ENCODE data around the gene CNN2. TPM values are rescaled to one million over a fixed set of nuclear protein-coding genes. Genes with fewer than 3 reads are reported as not detected.

CNN2 gene
- total RNA-seq, 5 donors from 2014 or later (not counting 1 experiment from before 2014, with no cell fraction given) = 239 to 385 (median 314) TPM

- H3K27ac Mint-ChIP-seq = peak within 1 kb of the TSS; percentile 91 to 95
- H3K4me3 Mint-ChIP-seq = peak within 1 kb of the TSS; percentile 89 to 90 (median 90)
- Histone ChIP-seq H3K36me3 (ENCODE audit: control insufficient read depth in 2 of 2, extremely low read depth in 1 of 2, insufficient read depth in 1 of 2, low read length in 1 of 2) (peaks cover 10 to 37% of the 10 kb centered on the region in 2 donors), H3K4me1 (ENCODE audit: control insufficient read depth in 1 of 2, extremely low read depth in 1 of 2, insufficient read depth in 2 of 2, low read length in 2 of 2) (peaks cover 31 to 76% of the 10 kb centered on the region in 2 experiments), H3K9me3 (no peaks in the 10 kb centered on the region), H3K27me3 (replicated peaks in 1 of 2; ENCODE audit: control insufficient read depth in 2 of 2, extremely low read depth in 1 of 2, insufficient read depth in 2 of 2, low read length in 1 of 2) (no peaks in the 10 kb centered on the region), H3K27ac (ENCODE audit: low read length) (peak within 1 kb of the TSS; percentile 96), H3K4me3 (ENCODE audit: control insufficient read depth in 1 of 2, extremely low read depth in 1 of 2, low read length in 1 of 2) (peak within 1 kb of the TSS; percentile 83 to 99)
- H3K27me3 Mint-ChIP-seq = no peaks in the 10 kb centered on the region
- peak; percentile 62 to 91 (median 78) for DNase-seq
- POLR2A ChIA-PET = interaction anchor here (0.6 to 2.1 kb wide), 6 partner anchors 9 to 482 kb away, joined by 3 to 17 read pairs (median 4); partner anchors contain the start of gene CIRBP (in 1 of the 2)
- WGBS (ENCODE audit: insufficient coverage) = 3% methylated on average over 55 of the region's 61 CpGs
- peak; percentile 59 to 72 (median 66) for ATAC-seq (replicated peaks in 1 of 4)
- peaks cover 36 to 45% (median 44%) of the 10 kb centered on the region in 3 donors for H3K4me1 Mint-ChIP-seq
- CTCF ChIA-PET = interaction anchor here (0.5 to 1.2 kb wide), 6 partner anchors 9 to 336 kb away, joined by 3 to 16 read pairs (median 4); no protein-coding TSS in a partner anchor
- H3K36me3 Mint-ChIP-seq = peaks cover 14% of the 10 kb centered on the region
- H3K9me3 Mint-ChIP-seq = no peaks in the 10 kb centered on the region
These were observed 40.4 kb downstream of the CNN2 start, which contains the start of gene ARHGAP45 for GRCh38 chr19:1066748-1067340. Gene ARHGAP45 (plus strand): TSS chr19:1067167. CDS start chr19:1067406, 239 bp downstream.

GRCh38 chr19:1067341-1067957, 41.0 kb downstream of the CNN2 start:
- POLR2A ChIA-PET = interaction anchor here (0.5 to 2.1 kb wide), 4 partner anchors 8 to 202 kb away, joined by 3 to 17 read pairs (median 6); partner anchors contain the start of gene CIRBP (in 1 of the 2)
- H3K4me3 ChIP-seq (ENCODE audit: control insufficient read depth in 1 of 2, extremely low read depth in 1 of 2, low read length in 1 of 2) = peak overlapping the region; percentile 83 to 99
- WGBS (ENCODE audit: insufficient coverage) = under 1% methylated on average over 27 of the region's 38 CpGs
- H3K27me3 ChIP-seq (replicated peaks in 1 of 2; ENCODE audit: control insufficient read depth in 2 of 2, extremely low read depth in 1 of 2, insufficient read depth in 2 of 2, low read length in 1 of 2) = no peaks in the 10 kb centered on the region
- peaks cover 10 to 39% of the 10 kb centered on the region in 2 donors for H3K36me3 ChIP-seq (ENCODE audit: control insufficient read depth in 2 of 2, extremely low read depth in 1 of 2, insufficient read depth in 1 of 2, low read length in 1 of 2)
- H3K4me1 ChIP-seq (ENCODE audit: control insufficient read depth in 1 of 2, extremely low read depth in 1 of 2, insufficient read depth in 2 of 2, low read length in 2 of 2) = peaks cover 31 to 82% of the 10 kb centered on the region in 2 experiments
- Mint-ChIP-seq H3K27me3 (no peaks in the 10 kb centered on the region), H3K36me3 (peaks cover 17% of the 10 kb centered on the region), H3K4me3 (peak overlapping the region; percentile 89 to 90 (median 90)), H3K4me1 (peaks cover 42 to 51% (median 50%) of the 10 kb centered on the region in 3 donors), H3K27ac (peak overlapping the region; percentile 90 to 95), H3K9me3 (no peaks in the 10 kb centered on the region)
- peak in 31 of 35 experiments; percentile 68 to 88 (median 79) for DNase-seq
- CTCF ChIA-PET = interaction anchor here (0.5 to 1.2 kb wide), 6 partner anchors 9 to 335 kb away, joined by 3 to 16 read pairs (median 4); no protein-coding TSS in a partner anchor
- peak overlapping the region; percentile 96 for H3K27ac ChIP-seq (ENCODE audit: low read length)
- no peaks in the 10 kb centered on the region for H3K9me3 ChIP-seq
- ATAC-seq (replicated peaks in 1 of 4) = peak; percentile 28 to 59 (median 38)

GRCh38 chr19:1068009-1069001, 41.9 kb downstream of the CNN2 start:
- no peaks in the 10 kb centered on the region for H3K9me3 ChIP-seq
- peak; percentile 64 to 91 (median 78) for DNase-seq
- H3K36me3 Mint-ChIP-seq = peaks cover 19% of the 10 kb centered on the region
- ATAC-seq (replicated peaks in 1 of 4) = peak; percentile 14 to 41 (median 36)
- H3K27me3 ChIP-seq (replicated peaks in 1 of 2; ENCODE audit: control insufficient read depth in 2 of 2, extremely low read depth in 1 of 2, insufficient read depth in 2 of 2, low read length in 1 of 2) = no peaks in the 10 kb centered on the region
- ChIA-PET CTCF (interaction anchor here in 1 of 2 donors (1.2 kb wide), 1 partner anchor 9 kb away, joined by 3 read pairs; no protein-coding TSS in a partner anchor), POLR2A (interaction anchor here (1.1 to 2.1 kb wide), 2 partner anchors 8 to 201 kb away, joined by 3 to 17 read pairs; partner anchors contain the start of gene CIRBP (in 1 of the 2))
- H3K27ac Mint-ChIP-seq = peak overlapping the region; percentile 95 to 96
- WGBS (ENCODE audit: insufficient coverage) = 1% methylated on average over 38 of the region's 45 CpGs
- H3K4me3 ChIP-seq (ENCODE audit: control insufficient read depth in 1 of 2, extremely low read depth in 1 of 2, low read length in 1 of 2) = peak overlapping the region; percentile 83 to 99
- H3K4me1 ChIP-seq (ENCODE audit: control insufficient read depth in 1 of 2, extremely low read depth in 1 of 2, insufficient read depth in 2 of 2, low read length in 2 of 2) = peaks cover 35 to 86% of the 10 kb centered on the region in 2 experiments
- H3K9me3 Mint-ChIP-seq = no peaks in the 10 kb centered on the region
- H3K36me3 ChIP-seq (ENCODE audit: control insufficient read depth in 2 of 2, extremely low read depth in 1 of 2, insufficient read depth in 1 of 2, low read length in 1 of 2) = peaks cover 10 to 48% of the 10 kb centered on the region in 2 donors
- peak overlapping the region; percentile 89 to 90 (median 90) for H3K4me3 Mint-ChIP-seq
- H3K27me3 Mint-ChIP-seq = no peaks in the 10 kb centered on the region
- peak overlapping the region; percentile 96 for H3K27ac ChIP-seq (ENCODE audit: low read length)
- peaks cover 50 to 60% (median 58%) of the 10 kb centered on the region in 3 donors for H3K4me1 Mint-ChIP-seq

GRCh38 chr19:1069009-1069779, 42.8 kb downstream of the CNN2 start:
- Histone ChIP-seq H3K27ac (ENCODE audit: low read length) (peak overlapping the region; percentile 96), H3K4me3 (ENCODE audit: control insufficient read depth in 1 of 2, extremely low read depth in 1 of 2, low read length in 1 of 2) (peak overlapping the region; percentile 83 to 99), H3K27me3 (replicated peaks in 1 of 2; ENCODE audit: control insufficient read depth in 2 of 2, extremely low read depth in 1 of 2, insufficient read depth in 2 of 2, low read length in 1 of 2) (no peaks in the 10 kb centered on the region), H3K9me3 (no peaks in the 10 kb centered on the region), H3K4me1 (ENCODE audit: control insufficient read depth in 1 of 2, extremely low read depth in 1 of 2, insufficient read depth in 2 of 2, low read length in 2 of 2) (peaks cover 44 to 86% of the 10 kb centered on the region in 2 experiments), H3K36me3 (ENCODE audit: control insufficient read depth in 2 of 2, extremely low read depth in 1 of 2, insufficient read depth in 1 of 2, low read length in 1 of 2) (peaks cover 10 to 56% of the 10 kb centered on the region in 2 donors)
- Mint-ChIP-seq H3K36me3 (peaks cover 19% of the 10 kb centered on the region), H3K27ac (peak overlapping the region; percentile 95 to 96), H3K9me3 (no peaks in the 10 kb centered on the region), H3K4me1 (peaks cover 55 to 66% (median 64%) of the 10 kb centered on the region in 3 donors), H3K27me3 (no peaks in the 10 kb centered on the region), H3K4me3 (peak overlapping the region; percentile 89 to 90 (median 90))
- ChIA-PET POLR2A (interaction anchor here in 1 of 2 donors (0.6 kb wide), 1 partner anchor 34 kb away, joined by 4 read pairs; no protein-coding TSS in a partner anchor), CTCF (no interaction called here)
- DNase-seq = peak; percentile 62 to 83 (median 73)
- WGBS (ENCODE audit: insufficient coverage) = 0% methylated on average over 23 of the region's 25 CpGs
- peak; percentile 28 to 48 (median 40) for ATAC-seq (replicated peaks in 1 of 4)

GRCh38 chr19:1070576-1070930, 44.1 kb downstream of the CNN2 start:
- peaks cover 48 to 60% (median 56%) of the 10 kb centered on the region in 3 donors for H3K4me1 Mint-ChIP-seq
- WGBS (ENCODE audit: insufficient coverage) = 93% methylated on average over 11 of the region's 21 CpGs

More at GRCh38 chr19:1070576-1070930, 44.1 kb downstream of the CNN2 start:
- H3K27me3 ChIP-seq (replicated peaks in 1 of 2; ENCODE audit: control insufficient read depth in 2 of 2, extremely low read depth in 1 of 2, insufficient read depth in 2 of 2, low read length in 1 of 2) = no peaks in the 10 kb centered on the region
- H3K9me3 Mint-ChIP-seq = no peaks in the 10 kb centered on the region
- H3K4me3 ChIP-seq (ENCODE audit: control insufficient read depth in 1 of 2, extremely low read depth in 1 of 2, low read length in 1 of 2) = no peak overlapping the region
- ATAC-seq (replicated peaks in 1 of 4) (no peak), DNase-seq (no peak)
- peak overlapping the region; percentile 28 to 90 (median 89) for H3K4me3 Mint-ChIP-seq
- peaks cover 10 to 67% of the 10 kb centered on the region in 2 donors for H3K36me3 ChIP-seq (ENCODE audit: control insufficient read depth in 2 of 2, extremely low read depth in 1 of 2, insufficient read depth in 1 of 2, low read length in 1 of 2)
- peaks cover 22% of the 10 kb centered on the region for H3K36me3 Mint-ChIP-seq
- H3K27ac Mint-ChIP-seq = peak overlapping the region; percentile 95 to 96
- peak overlapping the region; percentile 25 for H3K27ac ChIP-seq (ENCODE audit: low read length)
- CTCF ChIA-PET = no interaction called here
- POLR2A ChIA-PET = interaction anchor here in 1 of 2 donors (0.6 to 0.7 kb wide), 3 partner anchors 16 to 198 kb away, joined by 3 to 5 read pairs (median 3); no protein-coding TSS in a partner anchor
- H3K9me3 ChIP-seq = no peaks in the 10 kb centered on the region
- H3K27me3 Mint-ChIP-seq = no peaks in the 10 kb centered on the region
- peaks cover 46 to 84% of the 10 kb centered on the region in 2 experiments for H3K4me1 ChIP-seq (ENCODE audit: control insufficient read depth in 1 of 2, extremely low read depth in 1 of 2, insufficient read depth in 2 of 2, low read length in 2 of 2)

Measured in T-cell (primary cell).